Pulmonary artery endothelial cell (primary cell): Measurements from ENCODE around the gene PARP11. TPM values are rescaled to one million over a fixed set of nuclear protein-coding genes. Genes with fewer than 3 reads are reported as not detected.

Source experiments
- DNase-seq: peaks from one replicate; pipeline ENCODE4 v3.0.0-alpha.2; 2011; ENCODE audit warnings: low read depth, low spot score
- total RNA-seq: library from RNA; depleted of rRNA; stranded (reverse); fragments of >200 nt; gene quantifications from 2 replicates; pipeline ENCODE4 v1.2.3, GENCODE V29; 2014

The PARP11 gene
- total RNA-seq, 1 donor from 2014 or later: 3.0 TPM

- no peak for DNase-seq
Measured at GRCh38 chr12:3827301-3828000, 45.7 kb downstream of the PARP11 start.

- DNase-seq: no peak
Measured at GRCh38 chr12:3821441-3821840, 51.8 kb downstream of the PARP11 start.

GRCh38 chr12:3820122-3820521 is 53.1 kb downstream of the PARP11 start:
- no peak for DNase-seq

- DNase-seq: no peak
Measured at GRCh38 chr12:3816266-3816665, 56.9 kb downstream of the PARP11 start.

GRCh38 chr12:3815094-3815766 is 58.0 kb downstream of the PARP11 start:
- DNase-seq: no peak

- DNase-seq: no peak
Measured at GRCh38 chr12:3810540-3810939, 62.7 kb downstream of the PARP11 start.

- DNase-seq: no peak
Measured at GRCh38 chr12:3810016-3810370, 63.2 kb downstream of the PARP11 start.

- DNase-seq: no peak
Measured at GRCh38 chr12:3809357-3810015, 63.7 kb downstream of the PARP11 start.

- DNase-seq: no peak
Measured at GRCh38 chr12:3805077-3805476, 68.1 kb downstream of the PARP11 start.

GRCh38 chr12:3803865-3804472 is 69.2 kb downstream of the PARP11 start:
- DNase-seq: peak; percentile 26

- no peak for DNase-seq
Measured at GRCh38 chr12:3802721-3803120, 70.5 kb downstream of the PARP11 start.

- DNase-seq: no peak
Measured at GRCh38 chr12:3797531-3798048, 75.6 kb downstream of the PARP11 start.

- no peak for DNase-seq
Measured at GRCh38 chr12:3795492-3796133, 77.6 kb downstream of the PARP11 start.

- no peak for DNase-seq
Measured at GRCh38 chr12:3795066-3795465, 78.1 kb downstream of the PARP11 start.

GRCh38 chr12:3792623-3793288 is 80.4 kb downstream of the PARP11 start:
- DNase-seq: no peak

- DNase-seq: no peak
Measured at GRCh38 chr12:3791256-3791874, 81.8 kb downstream of the PARP11 start.

- no peak for DNase-seq
Measured at GRCh38 chr12:3790642-3791041, 82.6 kb downstream of the PARP11 start.

- DNase-seq: no peak
Measured at GRCh38 chr12:3789838-3790237, 83.4 kb downstream of the PARP11 start.

- peak; percentile 11 for DNase-seq
Measured at GRCh38 chr12:3777206-3777809, 95.9 kb downstream of the PARP11 start.

GRCh38 chr12:3775385-3776035 is 97.7 kb downstream of the PARP11 start:
- no peak for DNase-seq
